Heart right ventricle (tissue), 16 donors: ENCODE results near the gene SPR. TPM values are rescaled to one million over a fixed set of nuclear protein-coding genes. Genes with fewer than 3 reads are reported as not detected.
A peak's percentile ranks its signal among the peaks of the same experiment; 100 is the strongest.

Source experiments
- ATAC-seq, 8 donors: fragments of 200-7000 bp; cut with Tn5 transposase; one replicate each; pipeline ENCODE4 v1.9.1; 2020; ENCODE audit warnings: mild to moderate bottlenecking in 8 of 8, moderate library complexity in 8 of 8, moderate number of reproducible peaks in 1 of 8
- DNase-seq, 2 donors: peaks; one replicate each; pipeline ENCODE4 v3.0.0-alpha.2; 2020
- H3K27ac ChIP-seq, 10 donors: fragments of 200-600 bp; sonication (generic) in 2 of 10; one replicate each; pipeline versions ENCODE4 v1.5.0 to v1.8.0; 2020 to 2022; ENCODE audit warnings: mild to moderate bottlenecking in 3 of 10
- H3K27me3 ChIP-seq, 7 donors: fragments of 200-600 bp; one replicate each; pipeline ENCODE4 v1.8.0; 2021 to 2022; ENCODE audit warnings: mild to moderate bottlenecking in 2 of 7
- H3K36me3 ChIP-seq, 9 donors: fragments of 200-600 bp; sonication (generic) in 1 of 9; one replicate each; pipeline versions ENCODE4 v1.5.0 to v1.8.0; 2020 to 2022; ENCODE audit warnings: mild to moderate bottlenecking in 2 of 9
- H3K4me1 ChIP-seq, 9 donors: fragments of 200-600 bp; sonication (generic) in 1 of 9; one replicate each; pipeline versions ENCODE4 v1.5.0 to v1.8.0; 2020 to 2022; ENCODE audit warnings: mild to moderate bottlenecking in 4 of 9
- H3K4me3 ChIP-seq, 10 donors: fragments of 200-600 bp; sonication (generic) in 2 of 10; one replicate each; pipeline versions ENCODE4 v1.5.0 to v1.8.0; 2020 to 2022; ENCODE audit warnings: mild to moderate bottlenecking in 7 of 10, moderate library complexity in 2 of 10
- H3K9me3 ChIP-seq, 11 donors: fragments of 200-600 bp in 10 of 11; sonication (generic) in 2 of 11; one replicate each; pipeline versions ENCODE4 v1.5.0 to v1.8.0; 2013 to 2022; ENCODE audit warnings: mild to moderate bottlenecking in 2 of 11, control low read depth in 1 of 11, moderate library complexity in 1 of 11
- WGBS, 2 donors: extraction: QIAGEN DNeasy Blood & Tissue Kit; methylation state at CpG; one replicate each; pipeline ENCODE4 v1.1.7; 2013; ENCODE audit warnings: inconsistent platforms in 1 of 2; 5-methylcytosine and 5-hydroxymethylcytosine counted together
- intact Hi-C, 10 donors: fragments of 100-400 bp; cut with DNase I; formaldehyde crosslinking; loops; one replicate each; pipeline versions ENCODE4 v1.11.1 to v1.14.2; 2022
- polyA plus RNA-seq, 2 donors: library from polyadenylated mRNA; stranded (reverse); fragments of 200-250 nt; gene quantifications; one replicate each; pipeline ENCODE4 v1.2.3, GENCODE V29; 2013
- total RNA-seq, 10 donors: library from RNA; stranded (reverse); fragmentation: NEBNext Ultra II Directional in 3 of 10; extraction: Animal tissue kit (Norgen Biotek cat#: 25700) in 3 of 10; gene quantifications; one replicate each; pipeline versions ENCODE4 v1.2.1 to v1.2.4, GENCODE V29; 2021 to 2023
- TF ChIP-seq, protein P1 (sequence below), 9 donors: fragments of 200-600 bp; sonication (generic) in 2 of 9; IDR thresholded peaks; one replicate each; pipeline versions ENCODE4 v1.5.0 to v1.8.0; 2021 to 2022; ENCODE audit warnings: antibody characterized with exemption in 9 of 9, mild to moderate bottlenecking in 5 of 9, moderate library complexity in 1 of 9
- donor health status: Arrhythmogenic right ventricular cardiomyopathy.
- donor health status: ischemic (EF 13 %, LVEDD 7.1; RV severe dilation, severe dysfunction).
- donor health status: healthy with polysubstance abuse.
- donor health status: DM: no; HTN: yes; CAD: no.
- donor health status: DM: no; HTN: no; CAD: no.
- donor health status: ischemic (EF 25% LVEDD 6.9; RV normal size, moderate dysfunction).
- donor health status: ischemic (EF 25% LVEDD 5.7; RV mildly dilated, moderate dysfunction).
- donor health status: healthy.
- donor health status: DM: yes; HTN: yes; CAD: no.
- donor health status: Ischemic cardiomyopathy.
- donor health status: ischemic (EF 35%, LVEDD 5.7; RV mildly dilated, moderate dysfunction).
- donor health status: nonischemic (EF 11% LVEDD 7.7; RV severe dilation, severe dysfunction).
- donor health status: DM: yes; HTN: yes; CAD: no.
- donor health status: PGD.
- donor health status: ischemic (EF 29% LVEDD 5.4; RV normal size, mild dysfunction).
- donor health status: nonischemic (EF 23%, LVEDD 6.1; RV moderate dilation, normal function).

Gene SPR
- total and polyA plus RNA-seq, 12 donors, result 24.0 to 55.4 (median 39.3) TPM

DNA sequence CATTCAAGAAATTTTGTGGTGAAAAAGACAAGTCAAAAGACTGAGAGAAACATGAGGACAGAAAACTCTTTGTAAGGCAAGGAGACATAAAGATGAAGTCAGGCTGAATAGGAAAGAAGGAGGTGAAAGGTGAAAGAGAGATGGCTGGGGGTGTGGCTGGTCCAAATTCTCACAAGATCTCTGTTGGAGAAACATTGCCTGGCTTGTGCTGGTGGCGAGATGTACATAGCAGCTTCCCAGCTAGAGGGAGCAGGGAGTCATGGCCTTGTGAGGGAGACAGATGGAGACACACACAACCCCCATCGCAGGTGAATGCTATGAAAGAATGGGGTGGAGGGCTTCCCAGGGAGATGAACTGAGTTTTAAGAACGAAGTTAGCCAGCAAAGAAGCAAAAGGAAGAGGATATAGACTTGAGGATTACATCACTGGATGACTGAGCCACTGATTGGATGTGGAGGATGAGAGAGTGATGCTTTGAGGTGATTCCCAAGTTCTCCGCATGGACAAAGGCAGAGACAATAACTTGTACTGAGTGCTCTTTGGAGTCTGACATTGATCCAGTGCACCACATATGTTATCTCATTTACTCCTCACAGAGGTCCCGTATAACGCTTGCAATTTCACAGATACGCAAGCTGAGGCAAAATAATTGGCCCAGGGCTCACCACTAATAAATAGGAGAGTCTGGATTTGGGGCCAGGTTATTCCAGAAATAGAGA lies 26.4 kb downstream of the SPR start:
- intact Hi-C loops, result no loop called here
- DNase-seq (no peak), ATAC-seq (no peak)
- no peak overlapping the region for H3K27ac ChIP-seq
- no peak overlapping the region for H3K4me3 ChIP-seq
- TF ChIP-seq, protein P1, sequence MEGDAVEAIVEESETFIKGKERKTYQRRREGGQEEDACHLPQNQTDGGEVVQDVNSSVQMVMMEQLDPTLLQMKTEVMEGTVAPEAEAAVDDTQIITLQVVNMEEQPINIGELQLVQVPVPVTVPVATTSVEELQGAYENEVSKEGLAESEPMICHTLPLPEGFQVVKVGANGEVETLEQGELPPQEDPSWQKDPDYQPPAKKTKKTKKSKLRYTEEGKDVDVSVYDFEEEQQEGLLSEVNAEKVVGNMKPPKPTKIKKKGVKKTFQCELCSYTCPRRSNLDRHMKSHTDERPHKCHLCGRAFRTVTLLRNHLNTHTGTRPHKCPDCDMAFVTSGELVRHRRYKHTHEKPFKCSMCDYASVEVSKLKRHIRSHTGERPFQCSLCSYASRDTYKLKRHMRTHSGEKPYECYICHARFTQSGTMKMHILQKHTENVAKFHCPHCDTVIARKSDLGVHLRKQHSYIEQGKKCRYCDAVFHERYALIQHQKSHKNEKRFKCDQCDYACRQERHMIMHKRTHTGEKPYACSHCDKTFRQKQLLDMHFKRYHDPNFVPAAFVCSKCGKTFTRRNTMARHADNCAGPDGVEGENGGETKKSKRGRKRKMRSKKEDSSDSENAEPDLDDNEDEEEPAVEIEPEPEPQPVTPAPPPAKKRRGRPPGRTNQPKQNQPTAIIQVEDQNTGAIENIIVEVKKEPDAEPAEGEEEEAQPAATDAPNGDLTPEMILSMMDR (IDR thresholded peaks at IDR 0.05), result no peak
- 17 to 19% methylated on average over 7 of the region's 7 CpGs for WGBS, 2 donors
- peaks cover 18 to 41% (median 32%) of the 10 kb centered on the region in 9 donors for H3K4me1 ChIP-seq
- peaks cover 48 to 100% (median 100%) of the 10 kb centered on the region in 7 donors for H3K27me3 ChIP-seq
- H3K36me3 ChIP-seq, result no peaks in the 10 kb centered on the region
- H3K9me3 ChIP-seq, result no peaks in the 10 kb centered on the region

DNA sequence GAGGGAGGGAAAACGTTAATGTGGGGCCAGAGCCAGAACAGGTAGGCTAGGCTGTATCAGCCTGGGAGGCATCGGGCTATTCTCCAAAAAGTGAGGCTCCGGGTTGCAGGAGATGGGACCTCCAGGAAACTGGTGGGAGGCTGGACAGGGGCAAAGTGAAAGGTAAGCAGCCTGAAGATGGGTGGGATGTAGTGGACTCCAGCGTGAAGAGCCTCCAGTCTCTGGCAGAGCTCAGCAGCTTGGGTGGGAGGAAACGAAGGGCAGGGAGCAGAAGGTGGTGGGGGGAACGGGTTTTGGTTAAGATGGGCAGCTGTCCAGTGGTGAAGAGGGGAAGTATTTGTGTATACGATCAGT lies 27.0 kb downstream of the SPR start:
- Histone ChIP-seq H3K27me3 (peaks cover 52 to 100% (median 99%) of the 10 kb centered on the region in 7 donors), H3K27ac (no peak overlapping the region), H3K9me3 (no peaks in the 10 kb centered on the region), H3K36me3 (no peaks in the 10 kb centered on the region), H3K4me3 (no peak overlapping the region), H3K4me1 (peaks cover 18 to 43% (median 35%) of the 10 kb centered on the region in 9 donors)
- TF ChIP-seq, protein P1 (IDR thresholded peaks at IDR 0.05), result no peak
- 6% methylated on average over 7 of the region's 7 CpGs for WGBS, 2 donors
- DNase-seq (no peak), ATAC-seq (no peak)
- intact Hi-C loops, result no loop called here

DNA sequence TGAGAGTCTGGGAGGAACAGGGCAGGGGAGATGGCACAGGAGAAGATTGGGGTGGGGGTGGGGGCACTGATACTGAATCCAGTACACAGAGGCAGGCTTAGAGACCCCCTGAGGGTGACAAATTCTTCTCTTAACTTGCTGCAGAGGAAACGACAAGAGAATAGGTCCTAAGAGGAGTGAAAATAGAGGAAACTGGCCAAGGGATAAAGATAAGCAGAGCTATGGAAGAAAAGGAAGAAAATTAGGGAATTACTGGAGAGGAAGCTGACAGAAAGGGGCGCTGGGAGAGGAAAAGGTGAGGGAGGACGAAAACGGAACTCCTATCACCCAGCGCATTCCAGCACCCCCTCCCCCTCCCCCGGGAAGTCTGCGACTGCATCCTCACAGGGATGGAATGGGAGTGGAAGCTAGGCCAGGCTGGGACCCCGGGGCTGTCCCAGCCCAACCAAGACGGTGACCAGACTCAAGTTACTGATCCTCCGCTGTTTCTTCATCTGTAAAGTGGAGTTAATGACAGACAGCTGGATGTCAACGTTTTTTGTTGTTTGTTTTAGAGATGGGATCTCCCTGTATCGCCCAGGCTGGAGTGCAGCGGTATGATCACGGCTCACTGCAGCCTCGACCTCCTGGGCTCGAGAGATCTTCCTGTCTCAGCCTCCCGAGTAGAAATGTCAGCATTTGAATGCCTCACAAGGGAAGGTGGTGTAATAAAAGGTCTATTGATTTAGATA lies 27.5 kb downstream of the SPR start:
- peaks cover 54 to 100% (median 99%) of the 10 kb centered on the region in 7 donors for H3K27me3 ChIP-seq
- peaks cover 18 to 48% (median 36%) of the 10 kb centered on the region in 9 donors for H3K4me1 ChIP-seq
- H3K9me3 ChIP-seq, result no peaks in the 10 kb centered on the region
- DNase-seq (no peak), ATAC-seq (no peak)
- TF ChIP-seq, protein P1 (IDR thresholded peaks at IDR 0.05), result no peak
- WGBS, 2 donors, result 4 to 7% methylated on average over 17 of the region's 17 CpGs
- no peak overlapping the region for H3K4me3 ChIP-seq
- H3K27ac ChIP-seq, result no peak overlapping the region
- intact Hi-C loops, result no loop called here
- H3K36me3 ChIP-seq, result no peaks in the 10 kb centered on the region

DNA sequence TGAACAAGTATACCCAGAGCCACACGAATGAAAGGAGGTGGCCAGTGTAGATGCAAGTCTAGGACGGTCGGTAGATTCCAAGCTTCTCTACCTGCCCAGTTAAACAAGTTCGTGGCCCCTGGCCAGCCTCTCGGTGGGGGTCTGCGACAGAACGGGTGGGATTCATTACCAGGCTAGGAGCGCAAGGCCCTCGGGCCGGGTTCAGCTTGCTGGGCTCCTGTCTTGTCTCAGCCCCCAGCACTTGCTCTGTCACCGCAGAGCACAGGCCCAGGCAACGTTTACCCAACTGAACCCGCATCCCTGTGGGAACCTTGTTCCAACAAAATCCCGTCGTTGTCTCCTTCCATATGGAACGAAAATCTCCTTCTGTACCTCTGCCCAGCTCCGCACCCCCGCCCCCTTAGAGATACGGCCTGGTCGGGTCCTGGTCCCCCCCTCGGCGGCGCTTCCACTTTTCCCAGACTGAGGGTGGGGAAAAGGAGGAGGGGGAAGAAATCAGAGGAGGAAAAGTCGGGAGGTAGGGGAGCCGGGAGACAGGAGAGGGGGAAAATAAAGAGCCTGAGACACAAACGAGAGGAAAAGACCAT lies 28.2 kb downstream of the SPR start:
- ATAC-seq (no peak), DNase-seq (no peak)
- Histone ChIP-seq H3K27me3 (peaks cover 61 to 100% (median 99%) of the 10 kb centered on the region in 7 donors), H3K36me3 (no peaks in the 10 kb centered on the region), H3K4me3 (peak overlapping the region in 9 of 10 donors; percentile 17 to 51 (median 42)), H3K4me1 (peaks cover 24 to 54% (median 43%) of the 10 kb centered on the region in 9 donors), H3K27ac (no peak overlapping the region), H3K9me3 (no peaks in the 10 kb centered on the region)
- TF ChIP-seq, protein P1 (IDR thresholded peaks at IDR 0.05), result no peak
- WGBS, 2 donors, result 4 to 6% methylated on average over 26 of the region's 26 CpGs
- intact Hi-C loops, result no loop called here
